Nephron (organoid): Measurements from ENCODE around the gene CACNA1I.

ENCODE experiments used
- H3K27ac Mint-ChIP-seq, 3 experiments: 2 replicates each; pipeline ENCODE4 v1.8.0; 2020; ENCODE audit warnings: mixed read lengths in 3 of 3, mild to moderate bottlenecking in 2 of 3, moderate library complexity in 1 of 3
- H3K27me3 Mint-ChIP-seq: 2 replicates; pipeline ENCODE4 v1.8.0; 2021; ENCODE audit warnings: low read depth, mild to moderate bottlenecking, moderate library complexity, mixed read lengths
- H3K36me3 Mint-ChIP-seq: 2 replicates; pipeline ENCODE4 v1.8.0; 2020; ENCODE audit warnings: low read depth, mixed read lengths
- H3K4me1 Mint-ChIP-seq: 2 replicates; pipeline ENCODE4 v1.8.0; 2020; ENCODE audit warnings: mixed read lengths
- H3K4me3 Mint-ChIP-seq, 3 experiments: 2 replicates each; pipeline ENCODE4 v1.8.0; 2020; ENCODE audit warnings: mild to moderate bottlenecking in 3 of 3, mixed read lengths in 3 of 3, moderate library complexity in 2 of 3
- H3K9me3 Mint-ChIP-seq: 2 replicates; pipeline ENCODE4 v1.8.0; 2020; ENCODE audit warnings: mixed read lengths
- CTCF ChIP-seq, 3 experiments: fragments of 200-600 bp; sonication (generic); IDR thresholded peaks; one replicate each; pipeline ENCODE4 v1.5.0; 2021; ENCODE audit warnings: antibody characterized with exemption in 3 of 3; ENCODE audit not compliant: unreplicated experiment in 3 of 3

The CACNA1I gene

GRCh38 chr22:39593931-39594285 lies 23.4 kb downstream of the CACNA1I start:
- H3K4me3 Mint-ChIP-seq = no peak overlapping the region
- H3K27ac Mint-ChIP-seq = no peak overlapping the region
- no peaks in the 10 kb centered on the region for H3K36me3 Mint-ChIP-seq
- H3K9me3 Mint-ChIP-seq = no peaks in the 10 kb centered on the region
- TF ChIP-seq CTCF (IDR thresholded peaks at IDR 0.05; ENCODE audit: unreplicated experiment in 3 of 3) = no peak
- H3K27me3 Mint-ChIP-seq = peaks cover 30% of the 10 kb centered on the region
- H3K4me1 Mint-ChIP-seq = no peaks in the 10 kb centered on the region

GRCh38 chr22:39594411-39594810 lies 23.9 kb downstream of the CACNA1I start:
- H3K27ac Mint-ChIP-seq = no peak overlapping the region
- no peak overlapping the region for H3K4me3 Mint-ChIP-seq
- H3K27me3 Mint-ChIP-seq = peaks cover 30% of the 10 kb centered on the region
- TF ChIP-seq CTCF (IDR thresholded peaks at IDR 0.05; ENCODE audit: unreplicated experiment in 3 of 3) = no peak
- H3K36me3 Mint-ChIP-seq = no peaks in the 10 kb centered on the region
- no peaks in the 10 kb centered on the region for H3K4me1 Mint-ChIP-seq
- no peaks in the 10 kb centered on the region for H3K9me3 Mint-ChIP-seq

- H3K4me3 Mint-ChIP-seq = no peak overlapping the region
- H3K27ac Mint-ChIP-seq = no peak overlapping the region
- no peak for TF ChIP-seq CTCF (IDR thresholded peaks at IDR 0.05; ENCODE audit: unreplicated experiment in 3 of 3)
- no peaks in the 10 kb centered on the region for H3K4me1 Mint-ChIP-seq
- H3K27me3 Mint-ChIP-seq = peaks cover 33% of the 10 kb centered on the region
- H3K9me3 Mint-ChIP-seq = no peaks in the 10 kb centered on the region
- H3K36me3 Mint-ChIP-seq = no peaks in the 10 kb centered on the region
Observed at GRCh38 chr22:39595622-39596172, 25.1 kb downstream of the CACNA1I start.

- H3K4me1 Mint-ChIP-seq = no peaks in the 10 kb centered on the region
- no peak for TF ChIP-seq CTCF (IDR thresholded peaks at IDR 0.05; ENCODE audit: unreplicated experiment in 3 of 3)
- H3K27me3 Mint-ChIP-seq = peaks cover 39% of the 10 kb centered on the region
Observed at GRCh38 chr22:39596601-39597000, 26.0 kb downstream of the CACNA1I start.

GRCh38 chr22:39597236-39597869 lies 26.8 kb downstream of the CACNA1I start:
- H3K9me3 Mint-ChIP-seq = peaks cover 5% of the 10 kb centered on the region
- no peaks in the 10 kb centered on the region for H3K4me1 Mint-ChIP-seq
- no peak overlapping the region for H3K4me3 Mint-ChIP-seq
- H3K36me3 Mint-ChIP-seq = no peaks in the 10 kb centered on the region
- peaks cover 36% of the 10 kb centered on the region for H3K27me3 Mint-ChIP-seq
- H3K27ac Mint-ChIP-seq = no peak overlapping the region
- no peak for TF ChIP-seq CTCF (IDR thresholded peaks at IDR 0.05; ENCODE audit: unreplicated experiment in 3 of 3)

More at GRCh38 chr22:39596601-39597000, 26.0 kb downstream of the CACNA1I start:
- Mint-ChIP-seq H3K4me3 (no peak overlapping the region), H3K27ac (no peak overlapping the region), H3K36me3 (no peaks in the 10 kb centered on the region), H3K9me3 (peaks cover 3% of the 10 kb centered on the region)
